ENCODE measurements around the gene SIK2.

- TF ChIP-seq SIN3A (IDR thresholded peaks at IDR 0.05; ENCODE audit: borderline replicate concordance, insufficient read depth, low read length), result no peak
- no peak for TF ChIP-seq REST (IDR thresholded peaks at IDR 0.05; ENCODE audit: insufficient read depth in 1 of 2, low read depth in 2 of 2, low read length in 2 of 2)
- no peak for TF ChIP-seq POLR2AphosphoS5 (IDR thresholded peaks at IDR 0.05; ENCODE audit: low read depth, low read length)
Measured at GRCh38 chr11:111629499-111629898, 27.2 kb downstream of the SIK2 start.

Measured in PFSK-1 (cell line).